HepG2 (cell line): ENCODE data around the gene TMEM200B. TPM values are rescaled to one million over a fixed set of nuclear protein-coding genes. Genes with fewer than 3 reads are reported as not detected.
A peak's percentile ranks its signal among the peaks of the same experiment; 100 is the strongest.

Experiments used
- EP300 ChIP-seq, 3 experiments: sonication (generic) in 1 of 3; formaldehyde crosslinking in 1 of 3; IDR thresholded peaks; 2 replicates each; pipeline versions ENCODE4 v1.5.1 to v1.6.1; 2011 to 2020; ENCODE audit warnings: low read depth in 2 of 3, low read length in 2 of 3, borderline replicate concordance in 1 of 3, improper control_type of control experiment in 1 of 3, mild to moderate bottlenecking in 1 of 3, missing genetic modification reagents in 1 of 3, moderate library complexity in 1 of 3
- MXI1 ChIP-seq: IDR thresholded peaks from 3 replicates; pipeline ENCODE4 v1.6.1; 2012; ENCODE audit warnings: low read depth, low read length, inconsistent platforms, borderline replicate concordance
- SMC3 ChIP-seq: IDR thresholded peaks from 2 replicates; pipeline ENCODE4 v1.6.1; 2011; ENCODE audit warnings: low read length, improper control_type of control experiment
- ZNF292 ChIP-seq: sonication (generic); formaldehyde crosslinking; IDR thresholded peaks from 2 replicates; pipeline ENCODE4 v1.8.1; 2022; ENCODE audit warnings: mild to moderate bottlenecking, low read depth, missing genetic modification reagents, borderline replicate concordance
- ZNF331 ChIP-seq: sonication (generic); formaldehyde crosslinking; IDR thresholded peaks from 2 replicates; pipeline ENCODE4 v1.4.0; 2020; ENCODE audit warnings: missing genetic modification reagents
- polyA plus RNA-seq, 8 experiments: library from polyadenylated mRNA; depleted of rRNA in 3 of 8; stranded (reverse) in 7 of 8; unstranded in 1 of 8; fragments of >200 nt; fragmentation: Illumina TruSeq in 4 of 8; extraction: Trizol in 4 of 8; gene quantifications; 2 replicates each; pipeline versions ENCODE4 v1.2.1 to v1.2.3, GENCODE V29; 2011 to 2016; ENCODE audit warnings: low read depth in 4 of 8, missing spikeins in 1 of 8, mixed read lengths in 1 of 8; ENCODE audit not compliant: insufficient read depth in 1 of 8
- total RNA-seq, 5 experiments: library from RNA; depleted of rRNA; stranded (reverse); fragments of >200 nt; fragmentation: Illumina TruSeq; extraction: Trizol; gene quantifications; 2 replicates each; pipeline ENCODE4 v1.2.3, GENCODE V29; 2016; ENCODE audit warnings: low read depth in 1 of 5
- TF ChIP-seq, protein P1 (sequence below): sonication (generic); formaldehyde crosslinking; IDR thresholded peaks from 2 replicates; pipeline ENCODE4 v1.9.0; 2021; ENCODE audit warnings: missing genetic modification reagents, borderline replicate concordance
- TF ChIP-seq, protein P2 (sequence below): sonication (generic); formaldehyde crosslinking; IDR thresholded peaks from 2 replicates; pipeline ENCODE4 v1.8.0; 2022; ENCODE audit warnings: missing genetic modification reagents, mild to moderate bottlenecking, moderate library complexity, borderline replicate concordance
- TF ChIP-seq, protein P3 (sequence below): sonication (generic); formaldehyde crosslinking; IDR thresholded peaks from one replicate; pipeline ENCODE4 v1.5.1; 2020; ENCODE audit warnings: mild to moderate bottlenecking, missing genetic modification reagents; ENCODE audit errors: not compliant biosample characterization

TMEM200B gene
- total and polyA plus RNA-seq, 2 of the 13 experiments (the other 11 are each of a cell fraction or from before 2014, with no cell fraction given) = 1.1 to 1.4 TPM

DNA sequence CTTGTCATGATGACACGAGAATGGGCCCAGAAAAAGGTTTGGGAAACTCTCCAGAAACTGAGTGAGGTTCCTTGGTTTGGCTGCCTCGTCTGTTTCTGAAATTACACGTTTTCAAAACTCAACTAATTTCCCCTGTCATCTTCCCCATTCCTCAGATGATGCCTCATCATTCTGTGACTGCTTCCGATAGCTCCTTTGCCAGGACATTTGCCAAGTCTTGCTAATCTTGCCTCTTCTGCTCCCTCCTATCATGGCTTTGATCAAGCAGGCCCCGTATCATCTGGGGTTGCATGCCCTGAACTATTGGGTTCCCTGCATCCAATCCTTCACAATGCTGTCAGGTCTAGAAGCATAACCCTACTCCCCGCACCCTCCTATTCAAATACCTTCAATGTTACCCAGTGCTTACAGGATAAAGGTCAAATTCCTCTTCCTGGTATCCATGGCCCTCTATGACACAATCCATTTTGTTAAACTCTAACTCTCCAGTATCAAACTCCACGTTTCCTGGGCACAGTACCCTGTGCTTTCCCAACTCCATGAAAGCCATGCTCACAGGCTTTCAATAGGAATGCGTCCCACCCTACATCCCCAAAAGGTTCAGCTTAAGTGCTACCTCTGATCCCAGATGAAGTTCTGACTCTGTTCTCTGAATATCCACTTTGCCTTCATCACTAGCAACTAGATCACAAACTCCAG is 22.2 kb upstream of the TMEM200B start (continued):
- TF ChIP-seq, protein P1, sequence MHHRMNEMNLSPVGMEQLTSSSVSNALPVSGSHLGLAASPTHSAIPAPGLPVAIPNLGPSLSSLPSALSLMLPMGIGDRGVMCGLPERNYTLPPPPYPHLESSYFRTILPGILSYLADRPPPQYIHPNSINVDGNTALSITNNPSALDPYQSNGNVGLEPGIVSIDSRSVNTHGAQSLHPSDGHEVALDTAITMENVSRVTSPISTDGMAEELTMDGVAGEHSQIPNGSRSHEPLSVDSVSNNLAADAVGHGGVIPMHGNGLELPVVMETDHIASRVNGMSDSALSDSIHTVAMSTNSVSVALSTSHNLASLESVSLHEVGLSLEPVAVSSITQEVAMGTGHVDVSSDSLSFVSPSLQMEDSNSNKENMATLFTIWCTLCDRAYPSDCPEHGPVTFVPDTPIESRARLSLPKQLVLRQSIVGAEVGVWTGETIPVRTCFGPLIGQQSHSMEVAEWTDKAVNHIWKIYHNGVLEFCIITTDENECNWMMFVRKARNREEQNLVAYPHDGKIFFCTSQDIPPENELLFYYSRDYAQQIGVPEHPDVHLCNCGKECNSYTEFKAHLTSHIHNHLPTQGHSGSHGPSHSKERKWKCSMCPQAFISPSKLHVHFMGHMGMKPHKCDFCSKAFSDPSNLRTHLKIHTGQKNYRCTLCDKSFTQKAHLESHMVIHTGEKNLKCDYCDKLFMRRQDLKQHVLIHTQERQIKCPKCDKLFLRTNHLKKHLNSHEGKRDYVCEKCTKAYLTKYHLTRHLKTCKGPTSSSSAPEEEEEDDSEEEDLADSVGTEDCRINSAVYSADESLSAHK (CRISPR knock-in tag) = no peak
- TF ChIP-seq EP300 (IDR thresholded peaks at IDR 0.05; ENCODE audit: low read depth in 2 of 2, low read length in 2 of 2) (peak; percentile 61 to 78; a peak in 3 of 4 replicates), EP300 (CRISPR knock-in tag; IDR thresholded peaks at IDR 0.05; ENCODE audit: borderline replicate concordance) (peak; percentile 55; the same call in 1 of the 2 replicates), SMC3 (peak; percentile 22; the same call in 1 of the 2 replicates), ZNF292 (peak; percentile 24; the same call in 1 of the 2 replicates), MXI1 (peak; percentile 66; the same call in 1 of the 3 replicates), ZNF331 (CRISPR knock-in tag) (peak; percentile 65)
- TF ChIP-seq, protein P2, sequence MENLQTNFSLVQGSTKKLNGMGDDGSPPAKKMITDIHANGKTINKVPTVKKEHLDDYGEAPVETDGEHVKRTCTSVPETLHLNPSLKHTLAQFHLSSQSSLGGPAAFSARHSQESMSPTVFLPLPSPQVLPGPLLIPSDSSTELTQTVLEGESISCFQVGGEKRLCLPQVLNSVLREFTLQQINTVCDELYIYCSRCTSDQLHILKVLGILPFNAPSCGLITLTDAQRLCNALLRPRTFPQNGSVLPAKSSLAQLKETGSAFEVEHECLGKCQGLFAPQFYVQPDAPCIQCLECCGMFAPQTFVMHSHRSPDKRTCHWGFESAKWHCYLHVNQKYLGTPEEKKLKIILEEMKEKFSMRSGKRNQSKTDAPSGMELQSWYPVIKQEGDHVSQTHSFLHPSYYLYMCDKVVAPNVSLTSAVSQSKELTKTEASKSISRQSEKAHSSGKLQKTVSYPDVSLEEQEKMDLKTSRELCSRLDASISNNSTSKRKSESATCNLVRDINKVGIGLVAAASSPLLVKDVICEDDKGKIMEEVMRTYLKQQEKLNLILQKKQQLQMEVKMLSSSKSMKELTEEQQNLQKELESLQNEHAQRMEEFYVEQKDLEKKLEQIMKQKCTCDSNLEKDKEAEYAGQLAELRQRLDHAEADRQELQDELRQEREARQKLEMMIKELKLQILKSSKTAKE (CRISPR knock-in tag) = peak; percentile 41; the same call in 1 of the 2 replicates
- TF ChIP-seq, protein P3, sequence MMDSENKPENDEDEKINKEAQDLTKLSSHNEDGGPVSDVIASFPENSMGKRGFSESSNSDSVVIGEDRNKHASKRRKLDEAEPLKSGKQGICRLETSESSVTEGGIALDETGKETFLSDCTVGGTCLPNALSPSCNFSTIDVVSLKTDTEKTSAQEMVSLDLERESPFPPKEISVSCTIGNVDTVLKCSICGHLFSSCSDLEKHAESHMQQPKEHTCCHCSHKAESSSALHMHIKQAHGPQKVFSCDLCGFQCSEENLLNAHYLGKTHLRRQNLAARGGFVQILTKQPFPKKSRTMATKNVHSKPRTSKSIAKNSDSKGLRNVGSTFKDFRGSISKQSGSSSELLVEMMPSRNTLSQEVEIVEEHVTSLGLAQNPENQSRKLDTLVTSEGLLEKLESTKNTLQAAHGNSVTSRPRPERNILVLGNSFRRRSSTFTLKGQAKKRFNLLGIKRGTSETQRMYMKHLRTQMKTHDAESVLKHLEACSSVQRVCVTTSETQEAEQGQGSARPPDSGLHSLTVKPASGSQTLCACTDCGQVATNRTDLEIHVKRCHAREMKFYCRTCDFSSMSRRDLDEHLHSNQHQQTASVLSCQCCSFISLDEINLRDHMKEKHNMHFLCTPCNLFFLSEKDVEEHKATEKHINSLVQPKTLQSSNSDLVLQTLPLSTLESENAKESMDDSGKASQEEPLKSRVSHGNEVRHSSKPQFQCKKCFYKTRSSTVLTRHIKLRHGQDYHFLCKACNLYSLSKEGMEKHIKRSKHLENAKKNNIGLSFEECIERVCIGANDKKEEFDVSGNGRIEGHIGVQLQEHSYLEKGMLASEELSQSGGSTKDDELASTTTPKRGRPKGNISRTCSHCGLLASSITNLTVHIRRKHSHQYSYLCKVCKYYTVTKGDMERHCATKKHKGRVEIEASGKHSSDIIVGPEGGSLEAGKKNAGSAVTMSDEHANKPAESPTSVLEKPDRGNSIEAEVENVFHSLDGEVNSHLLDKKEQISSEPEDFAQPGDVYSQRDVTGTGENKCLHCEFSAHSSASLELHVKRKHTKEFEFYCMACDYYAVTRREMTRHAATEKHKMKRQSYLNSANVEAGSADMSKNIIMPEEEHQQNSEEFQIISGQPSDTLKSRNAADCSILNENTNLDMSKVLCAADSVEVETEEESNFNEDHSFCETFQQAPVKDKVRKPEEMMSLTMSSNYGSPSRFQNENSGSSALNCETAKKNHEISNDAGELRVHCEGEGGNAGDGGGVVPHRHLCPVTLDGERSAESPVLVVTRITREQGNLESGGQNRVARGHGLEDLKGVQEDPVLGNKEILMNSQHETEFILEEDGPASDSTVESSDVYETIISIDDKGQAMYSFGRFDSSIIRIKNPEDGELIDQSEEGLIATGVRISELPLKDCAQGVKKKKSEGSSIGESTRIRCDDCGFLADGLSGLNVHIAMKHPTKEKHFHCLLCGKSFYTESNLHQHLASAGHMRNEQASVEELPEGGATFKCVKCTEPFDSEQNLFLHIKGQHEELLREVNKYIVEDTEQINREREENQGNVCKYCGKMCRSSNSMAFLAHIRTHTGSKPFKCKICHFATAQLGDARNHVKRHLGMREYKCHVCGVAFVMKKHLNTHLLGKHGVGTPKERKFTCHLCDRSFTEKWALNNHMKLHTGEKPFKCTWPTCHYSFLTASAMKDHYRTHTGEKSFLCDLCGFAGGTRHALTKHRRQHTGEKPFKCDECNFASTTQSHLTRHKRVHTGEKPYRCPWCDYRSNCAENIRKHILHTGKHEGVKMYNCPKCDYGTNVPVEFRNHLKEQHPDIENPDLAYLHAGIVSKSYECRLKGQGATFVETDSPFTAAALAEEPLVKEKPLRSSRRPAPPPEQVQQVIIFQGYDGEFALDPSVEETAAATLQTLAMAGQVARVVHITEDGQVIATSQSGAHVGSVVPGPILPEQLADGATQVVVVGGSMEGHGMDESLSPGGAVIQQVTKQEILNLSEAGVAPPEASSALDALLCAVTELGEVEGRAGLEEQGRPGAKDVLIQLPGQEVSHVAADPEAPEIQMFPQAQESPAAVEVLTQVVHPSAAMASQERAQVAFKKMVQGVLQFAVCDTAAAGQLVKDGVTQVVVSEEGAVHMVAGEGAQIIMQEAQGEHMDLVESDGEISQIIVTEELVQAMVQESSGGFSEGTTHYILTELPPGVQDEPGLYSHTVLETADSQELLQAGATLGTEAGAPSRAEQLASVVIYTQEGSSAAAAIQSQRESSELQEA (CRISPR knock-in tag) = no peak
